ENCODE measurements around the gene IGFN1. TPM values are rescaled to one million over a fixed set of nuclear protein-coding genes. Genes with fewer than 3 reads are reported as not detected.

IGFN1 gene
- total and polyA plus RNA-seq, 2 experiments from 2014 or later, result not detected

DNA sequence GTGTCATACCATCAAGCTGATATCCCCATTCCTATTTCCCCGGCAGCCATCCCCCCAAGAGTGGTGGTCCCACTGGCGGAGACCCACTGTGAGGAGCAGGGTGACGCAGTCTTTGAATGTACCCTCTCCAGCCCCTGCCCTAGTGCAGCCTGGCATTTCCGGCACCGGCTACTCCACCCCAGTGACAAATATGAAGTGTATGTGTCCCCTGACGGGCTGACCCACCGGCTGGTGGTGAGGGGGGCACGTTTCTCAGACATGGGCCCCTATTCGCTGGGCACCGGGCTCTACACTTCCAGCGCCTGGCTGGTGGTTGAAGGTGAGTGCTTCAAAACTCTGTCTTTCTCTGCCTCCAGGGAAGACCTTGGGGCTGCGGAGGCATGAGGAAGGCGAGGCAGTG is 14.4 kb downstream of the IGFN1 start:
- ATAC-seq (no peak), DNase-seq (ENCODE audit: low spot score) (no peak)
- no peak overlapping the region for H3K4me2 ChIP-seq
- Mint-ChIP-seq H3K4me1 (no peaks in the 10 kb centered on the region; the same call in 2 of the 3 replicates), H3K36me3 (ENCODE audit: low read depth) (no peaks in the 10 kb centered on the region), H3K4me3 (no peak overlapping the region), H3K9me3 (no peaks in the 10 kb centered on the region), H3K27ac (no peak overlapping the region), H3K27me3 (ENCODE audit: insufficient read depth, low read depth, poor library complexity) (peaks cover 17% of the 10 kb centered on the region)
- no peaks in the 10 kb centered on the region for H3K36me3 ChIP-seq (ENCODE audit: insufficient read depth)
- H3K4me3 ChIP-seq, result no peak overlapping the region
- H4K20me1 ChIP-seq (replicated peaks; ENCODE audit: insufficient read depth), result no peaks in the 10 kb centered on the region
- no peaks in the 10 kb centered on the region for H3K4me1 ChIP-seq (ENCODE audit: insufficient read depth)
- H2AFZ ChIP-seq, result no peak overlapping the region
- no peak overlapping the region for H3K27ac ChIP-seq (ENCODE audit: low read depth)
- no peaks in the 10 kb centered on the region for H3K27me3 ChIP-seq (ENCODE audit: insufficient read depth)
- H3K79me2 ChIP-seq (replicated peaks; ENCODE audit: insufficient read depth), result no peaks in the 10 kb centered on the region
- no peaks in the 10 kb centered on the region for H3K9me2 ChIP-seq (ENCODE audit: insufficient read depth)
- no peak for TF ChIP-seq ZNF114 (CRISPR knock-in tag; IDR thresholded peaks at IDR 0.05)
- no peak for TF ChIP-seq EZH2 (IDR thresholded peaks at IDR 0.05; ENCODE audit: low read depth, unreplicated experiment)
- TF ChIP-seq, protein P1, sequence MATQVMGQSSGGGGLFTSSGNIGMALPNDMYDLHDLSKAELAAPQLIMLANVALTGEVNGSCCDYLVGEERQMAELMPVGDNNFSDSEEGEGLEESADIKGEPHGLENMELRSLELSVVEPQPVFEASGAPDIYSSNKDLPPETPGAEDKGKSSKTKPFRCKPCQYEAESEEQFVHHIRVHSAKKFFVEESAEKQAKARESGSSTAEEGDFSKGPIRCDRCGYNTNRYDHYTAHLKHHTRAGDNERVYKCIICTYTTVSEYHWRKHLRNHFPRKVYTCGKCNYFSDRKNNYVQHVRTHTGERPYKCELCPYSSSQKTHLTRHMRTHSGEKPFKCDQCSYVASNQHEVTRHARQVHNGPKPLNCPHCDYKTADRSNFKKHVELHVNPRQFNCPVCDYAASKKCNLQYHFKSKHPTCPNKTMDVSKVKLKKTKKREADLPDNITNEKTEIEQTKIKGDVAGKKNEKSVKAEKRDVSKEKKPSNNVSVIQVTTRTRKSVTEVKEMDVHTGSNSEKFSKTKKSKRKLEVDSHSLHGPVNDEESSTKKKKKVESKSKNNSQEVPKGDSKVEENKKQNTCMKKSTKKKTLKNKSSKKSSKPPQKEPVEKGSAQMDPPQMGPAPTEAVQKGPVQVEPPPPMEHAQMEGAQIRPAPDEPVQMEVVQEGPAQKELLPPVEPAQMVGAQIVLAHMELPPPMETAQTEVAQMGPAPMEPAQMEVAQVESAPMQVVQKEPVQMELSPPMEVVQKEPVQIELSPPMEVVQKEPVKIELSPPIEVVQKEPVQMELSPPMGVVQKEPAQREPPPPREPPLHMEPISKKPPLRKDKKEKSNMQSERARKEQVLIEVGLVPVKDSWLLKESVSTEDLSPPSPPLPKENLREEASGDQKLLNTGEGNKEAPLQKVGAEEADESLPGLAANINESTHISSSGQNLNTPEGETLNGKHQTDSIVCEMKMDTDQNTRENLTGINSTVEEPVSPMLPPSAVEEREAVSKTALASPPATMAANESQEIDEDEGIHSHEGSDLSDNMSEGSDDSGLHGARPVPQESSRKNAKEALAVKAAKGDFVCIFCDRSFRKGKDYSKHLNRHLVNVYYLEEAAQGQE (IDR thresholded peaks at IDR 0.05; ENCODE audit: unreplicated experiment), result no peak
- no peak for TF ChIP-seq STAT1 (IDR thresholded peaks at IDR 0.05; ENCODE audit: unreplicated experiment)
- TF ChIP-seq NANOG (IDR thresholded peaks at IDR 0.05; ENCODE audit: borderline replicate concordance), result no peak
- TF ChIP-seq CREB1 (CRISPR knock-in tag; IDR thresholded peaks at IDR 0.05; ENCODE audit: low read depth), result no peak
- no peak for TF ChIP-seq JUNB (IDR thresholded peaks at IDR 0.05; ENCODE audit: unreplicated experiment)
- TF ChIP-seq, protein P2, sequence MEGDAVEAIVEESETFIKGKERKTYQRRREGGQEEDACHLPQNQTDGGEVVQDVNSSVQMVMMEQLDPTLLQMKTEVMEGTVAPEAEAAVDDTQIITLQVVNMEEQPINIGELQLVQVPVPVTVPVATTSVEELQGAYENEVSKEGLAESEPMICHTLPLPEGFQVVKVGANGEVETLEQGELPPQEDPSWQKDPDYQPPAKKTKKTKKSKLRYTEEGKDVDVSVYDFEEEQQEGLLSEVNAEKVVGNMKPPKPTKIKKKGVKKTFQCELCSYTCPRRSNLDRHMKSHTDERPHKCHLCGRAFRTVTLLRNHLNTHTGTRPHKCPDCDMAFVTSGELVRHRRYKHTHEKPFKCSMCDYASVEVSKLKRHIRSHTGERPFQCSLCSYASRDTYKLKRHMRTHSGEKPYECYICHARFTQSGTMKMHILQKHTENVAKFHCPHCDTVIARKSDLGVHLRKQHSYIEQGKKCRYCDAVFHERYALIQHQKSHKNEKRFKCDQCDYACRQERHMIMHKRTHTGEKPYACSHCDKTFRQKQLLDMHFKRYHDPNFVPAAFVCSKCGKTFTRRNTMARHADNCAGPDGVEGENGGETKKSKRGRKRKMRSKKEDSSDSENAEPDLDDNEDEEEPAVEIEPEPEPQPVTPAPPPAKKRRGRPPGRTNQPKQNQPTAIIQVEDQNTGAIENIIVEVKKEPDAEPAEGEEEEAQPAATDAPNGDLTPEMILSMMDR (conservative IDR thresholded peaks at IDR 0.05; ENCODE audit: low read depth in 2 of 2), result no peak
- no peak for TF ChIP-seq ZNF331 (CRISPR knock-in tag; IDR thresholded peaks at IDR 0.05; ENCODE audit: low read depth)
- TF ChIP-seq, protein P3, sequence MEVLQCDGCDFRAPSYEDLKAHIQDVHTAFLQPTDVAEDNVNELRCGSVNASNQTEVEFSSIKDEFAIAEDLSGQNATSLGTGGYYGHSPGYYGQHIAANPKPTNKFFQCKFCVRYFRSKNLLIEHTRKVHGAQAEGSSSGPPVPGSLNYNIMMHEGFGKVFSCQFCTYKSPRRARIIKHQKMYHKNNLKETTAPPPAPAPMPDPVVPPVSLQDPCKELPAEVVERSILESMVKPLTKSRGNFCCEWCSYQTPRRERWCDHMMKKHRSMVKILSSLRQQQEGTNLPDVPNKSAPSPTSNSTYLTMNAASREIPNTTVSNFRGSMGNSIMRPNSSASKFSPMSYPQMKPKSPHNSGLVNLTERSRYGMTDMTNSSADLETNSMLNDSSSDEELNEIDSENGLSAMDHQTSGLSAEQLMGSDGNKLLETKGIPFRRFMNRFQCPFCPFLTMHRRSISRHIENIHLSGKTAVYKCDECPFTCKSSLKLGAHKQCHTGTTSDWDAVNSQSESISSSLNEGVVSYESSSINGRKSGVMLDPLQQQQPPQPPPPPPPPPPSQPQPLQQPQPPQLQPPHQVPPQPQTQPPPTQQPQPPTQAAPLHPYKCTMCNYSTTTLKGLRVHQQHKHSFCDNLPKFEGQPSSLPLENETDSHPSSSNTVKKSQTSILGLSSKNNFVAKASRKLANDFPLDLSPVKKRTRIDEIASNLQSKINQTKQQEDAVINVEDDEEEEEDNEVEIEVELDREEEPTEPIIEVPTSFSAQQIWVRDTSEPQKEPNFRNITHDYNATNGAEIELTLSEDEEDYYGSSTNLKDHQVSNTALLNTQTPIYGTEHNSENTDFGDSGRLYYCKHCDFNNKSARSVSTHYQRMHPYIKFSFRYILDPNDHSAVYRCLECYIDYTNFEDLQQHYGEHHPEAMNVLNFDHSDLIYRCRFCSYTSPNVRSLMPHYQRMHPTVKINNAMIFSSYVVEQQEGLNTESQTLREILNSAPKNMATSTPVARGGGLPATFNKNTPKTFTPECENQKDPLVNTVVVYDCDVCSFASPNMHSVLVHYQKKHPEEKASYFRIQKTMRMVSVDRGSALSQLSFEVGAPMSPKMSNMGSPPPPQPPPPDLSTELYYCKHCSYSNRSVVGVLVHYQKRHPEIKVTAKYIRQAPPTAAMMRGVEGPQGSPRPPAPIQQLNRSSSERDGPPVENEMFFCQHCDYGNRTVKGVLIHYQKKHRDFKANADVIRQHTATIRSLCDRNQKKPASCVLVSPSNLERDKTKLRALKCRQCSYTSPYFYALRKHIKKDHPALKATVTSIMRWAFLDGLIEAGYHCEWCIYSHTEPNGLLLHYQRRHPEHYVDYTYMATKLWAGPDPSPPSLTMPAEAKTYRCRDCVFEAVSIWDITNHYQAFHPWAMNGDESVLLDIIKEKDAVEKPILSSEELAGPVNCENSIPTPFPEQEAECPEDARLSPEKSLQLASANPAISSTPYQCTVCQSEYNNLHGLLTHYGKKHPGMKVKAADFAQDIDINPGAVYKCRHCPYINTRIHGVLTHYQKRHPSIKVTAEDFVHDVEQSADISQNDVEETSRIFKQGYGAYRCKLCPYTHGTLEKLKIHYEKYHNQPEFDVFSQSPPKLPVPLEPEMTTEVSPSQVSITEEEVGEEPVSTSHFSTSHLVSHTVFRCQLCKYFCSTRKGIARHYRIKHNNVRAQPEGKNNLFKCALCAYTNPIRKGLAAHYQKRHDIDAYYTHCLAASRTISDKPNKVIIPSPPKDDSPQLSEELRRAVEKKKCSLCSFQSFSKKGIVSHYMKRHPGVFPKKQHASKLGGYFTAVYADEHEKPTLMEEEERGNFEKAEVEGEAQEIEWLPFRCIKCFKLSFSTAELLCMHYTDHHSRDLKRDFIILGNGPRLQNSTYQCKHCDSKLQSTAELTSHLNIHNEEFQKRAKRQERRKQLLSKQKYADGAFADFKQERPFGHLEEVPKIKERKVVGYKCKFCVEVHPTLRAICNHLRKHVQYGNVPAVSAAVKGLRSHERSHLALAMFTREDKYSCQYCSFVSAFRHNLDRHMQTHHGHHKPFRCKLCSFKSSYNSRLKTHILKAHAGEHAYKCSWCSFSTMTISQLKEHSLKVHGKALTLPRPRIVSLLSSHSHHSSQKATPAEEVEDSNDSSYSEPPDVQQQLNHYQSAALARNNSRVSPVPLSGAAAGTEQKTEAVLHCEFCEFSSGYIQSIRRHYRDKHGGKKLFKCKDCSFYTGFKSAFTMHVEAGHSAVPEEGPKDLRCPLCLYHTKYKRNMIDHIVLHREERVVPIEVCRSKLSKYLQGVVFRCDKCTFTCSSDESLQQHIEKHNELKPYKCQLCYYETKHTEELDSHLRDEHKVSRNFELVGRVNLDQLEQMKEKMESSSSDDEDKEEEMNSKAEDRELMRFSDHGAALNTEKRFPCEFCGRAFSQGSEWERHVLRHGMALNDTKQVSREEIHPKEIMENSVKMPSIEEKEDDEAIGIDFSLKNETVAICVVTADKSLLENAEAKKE (CRISPR knock-in tag; IDR thresholded peaks at IDR 0.05), result no peak
- H3F3A ChIP-seq (replicated peaks; ENCODE audit: low read depth), result no peaks in the 10 kb centered on the region
